Adipose tissue (tissue), 3 donors: Measurements from ENCODE around the gene ZNF396. TPM values are rescaled to one million over a fixed set of nuclear protein-coding genes. Genes with fewer than 3 reads are reported as not detected.

Source experiments
- H3K27ac ChIP-seq: one replicate; pipeline ENCODE4 v1.5.1; 2013; ENCODE audit warnings: low read depth, low read length
- WGBS, 3 donors: extraction: QIAGEN DNeasy Blood & Tissue Kit; methylation state at CpG; one replicate each; pipeline ENCODE4 v1.1.7; 2013; 5-methylcytosine and 5-hydroxymethylcytosine counted together
- polyA plus RNA-seq, 3 donors: library from polyadenylated mRNA; stranded (reverse); fragments of 200-250 nt; gene quantifications; one replicate each; pipeline ENCODE4 v1.2.3, GENCODE V29; 2013
- donor health status: healthy with polysubstance abuse.
- donor health status: Bipolar disorder and iron deficiency.
- donor health status: healthy.

Gene ZNF396
- polyA plus RNA-seq, 3 donors = 0.56 to 2.1 (median 0.61) TPM

DNA sequence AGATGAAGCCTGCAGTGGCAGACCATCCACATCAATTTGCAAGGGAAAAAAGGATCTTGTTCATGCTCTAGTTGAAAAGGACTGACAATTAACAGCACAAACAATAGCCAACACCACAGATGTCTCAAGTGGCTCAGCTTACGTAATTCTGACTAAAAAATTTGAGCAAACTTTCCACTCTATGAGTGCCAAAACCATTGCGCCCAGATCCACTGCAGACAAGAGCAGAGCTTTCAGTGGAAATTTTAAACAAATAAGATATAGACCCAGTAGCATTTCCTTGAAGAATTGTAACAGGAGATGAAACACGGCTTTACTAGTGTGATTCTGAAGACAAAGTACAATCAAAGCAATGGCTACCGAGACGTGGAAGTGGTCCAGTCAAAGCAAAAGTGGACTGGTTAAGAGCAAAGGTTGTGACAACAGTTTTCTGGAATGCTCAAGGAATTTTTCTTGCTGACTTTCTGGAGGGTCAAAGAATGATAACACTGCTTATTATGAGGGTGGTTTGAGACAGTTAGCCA is 12.0 kb upstream of the ZNF396 start:
- H3K27ac ChIP-seq = no peak overlapping the region
- WGBS, 3 donors = 33 to 41% (median 41%) methylated on average over 5 of the region's 5 CpGs

DNA sequence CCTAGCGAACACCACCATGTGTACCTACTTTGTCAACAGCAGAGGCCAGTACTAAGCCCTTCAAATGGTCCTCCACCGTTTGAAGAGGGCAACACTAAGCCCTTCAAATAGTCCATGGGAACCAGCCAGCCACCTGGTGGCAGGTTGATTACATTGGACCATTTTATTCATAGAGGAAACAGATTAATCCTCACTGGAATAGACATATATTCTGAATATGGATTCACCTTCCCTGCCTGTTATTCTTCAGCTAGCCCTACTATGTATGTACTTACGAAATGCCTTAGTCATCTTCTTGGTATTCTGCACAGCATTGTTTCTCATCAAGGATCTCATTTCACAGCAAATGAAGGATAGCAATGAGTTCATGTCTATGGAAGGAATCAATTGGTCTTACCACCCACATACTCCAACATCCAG is 10.0 kb upstream of the ZNF396 start:
- H3K27ac ChIP-seq = no peak overlapping the region
- 59 to 64% (median 63%) methylated on average over 3 of the region's 3 CpGs for WGBS, 3 donors

DNA sequence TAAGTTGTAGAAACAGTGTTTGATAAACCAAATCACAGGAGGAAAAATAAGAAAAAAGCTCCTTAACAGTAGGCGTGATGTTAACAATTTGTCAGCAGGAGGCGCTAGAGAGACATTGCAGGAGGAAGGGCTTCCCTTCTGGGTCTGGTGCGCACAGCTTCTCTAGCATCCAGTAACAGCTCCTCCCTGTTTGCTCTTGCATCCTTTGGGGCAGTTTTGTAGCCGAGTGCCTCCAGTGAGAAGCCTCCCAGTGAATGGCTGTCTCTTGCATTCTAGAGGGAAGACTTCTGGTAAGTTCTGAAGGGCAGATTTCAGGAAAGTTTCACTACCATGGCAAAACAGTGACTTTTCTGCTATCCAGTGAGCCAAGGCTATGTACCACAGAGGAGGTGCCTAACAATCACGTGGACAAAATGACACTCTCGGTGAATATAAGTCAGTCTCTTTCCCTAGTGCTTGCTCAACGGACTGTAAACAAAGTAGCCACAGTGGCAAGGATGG is 9.5 kb upstream of the ZNF396 start:
- H3K27ac ChIP-seq = no peak overlapping the region
- WGBS, 3 donors = 13 to 20% (median 18%) methylated on average over 7 of the region's 7 CpGs

DNA sequence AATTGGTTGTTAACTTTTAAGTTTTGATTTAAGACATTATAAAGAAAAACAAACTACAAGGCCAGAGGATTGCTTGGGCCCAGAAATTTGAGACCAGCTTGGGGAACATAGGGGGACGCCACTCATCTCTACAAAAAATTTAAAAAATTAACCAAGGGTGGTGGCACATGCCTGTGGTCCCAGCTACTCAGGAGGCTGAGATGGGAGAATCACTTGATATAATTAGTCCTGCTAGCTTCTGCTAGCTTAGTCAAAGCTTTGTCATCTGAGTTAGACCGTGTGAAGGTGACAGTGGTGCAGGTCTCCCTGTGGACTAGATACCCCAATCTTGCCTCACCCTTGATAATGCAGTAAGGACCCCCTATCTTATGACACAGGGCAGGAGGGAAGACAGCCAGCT is 6.0 kb upstream of the ZNF396 start:
- 88 to 93% (median 91%) methylated on average over 2 of the region's 2 CpGs for WGBS, 3 donors
- H3K27ac ChIP-seq = no peak overlapping the region

DNA sequence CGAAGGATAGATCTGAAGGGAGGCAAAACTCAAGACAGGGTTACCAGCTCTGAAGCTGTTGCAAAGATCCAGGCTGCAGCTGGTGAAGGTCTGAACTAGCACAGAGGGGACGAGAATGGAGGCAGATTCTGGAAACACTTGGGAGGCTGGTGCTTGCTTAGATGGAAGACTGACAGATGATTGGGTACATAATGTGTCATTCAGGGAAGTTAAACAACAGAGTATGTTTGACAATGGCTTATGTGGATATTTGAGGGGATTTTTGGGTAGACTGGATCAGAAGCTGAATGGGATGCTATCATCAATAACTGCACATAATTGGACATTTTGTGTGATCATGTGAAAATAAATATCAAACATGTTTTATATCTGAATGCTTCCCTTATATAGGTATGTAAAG is 2.3 kb upstream of the ZNF396 start:
- H3K27ac ChIP-seq = no peak overlapping the region
- 56 to 90% (median 78%) methylated on average over 2 of the region's 2 CpGs for WGBS, 3 donors

DNA sequence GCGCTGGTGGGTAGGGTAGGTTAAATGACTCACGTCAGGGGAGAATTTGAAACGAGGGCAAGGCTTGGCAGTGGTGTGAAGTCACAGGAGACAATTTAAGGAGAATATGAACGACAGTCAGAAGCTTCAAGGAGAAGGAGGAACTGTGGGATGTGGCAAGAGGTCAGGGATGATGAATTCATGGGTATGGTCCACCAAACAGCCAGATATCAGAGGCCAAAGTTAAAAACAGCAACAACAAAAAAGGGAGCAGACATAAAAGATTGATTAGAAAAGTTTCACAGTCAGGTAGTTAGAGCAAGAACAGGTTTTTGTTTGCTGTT is 1.4 kb upstream of the ZNF396 start:
- H3K27ac ChIP-seq = no peak overlapping the region
- WGBS, 3 donors = 44 to 54% (median 51%) methylated on average over 4 of the region's 4 CpGs

DNA sequence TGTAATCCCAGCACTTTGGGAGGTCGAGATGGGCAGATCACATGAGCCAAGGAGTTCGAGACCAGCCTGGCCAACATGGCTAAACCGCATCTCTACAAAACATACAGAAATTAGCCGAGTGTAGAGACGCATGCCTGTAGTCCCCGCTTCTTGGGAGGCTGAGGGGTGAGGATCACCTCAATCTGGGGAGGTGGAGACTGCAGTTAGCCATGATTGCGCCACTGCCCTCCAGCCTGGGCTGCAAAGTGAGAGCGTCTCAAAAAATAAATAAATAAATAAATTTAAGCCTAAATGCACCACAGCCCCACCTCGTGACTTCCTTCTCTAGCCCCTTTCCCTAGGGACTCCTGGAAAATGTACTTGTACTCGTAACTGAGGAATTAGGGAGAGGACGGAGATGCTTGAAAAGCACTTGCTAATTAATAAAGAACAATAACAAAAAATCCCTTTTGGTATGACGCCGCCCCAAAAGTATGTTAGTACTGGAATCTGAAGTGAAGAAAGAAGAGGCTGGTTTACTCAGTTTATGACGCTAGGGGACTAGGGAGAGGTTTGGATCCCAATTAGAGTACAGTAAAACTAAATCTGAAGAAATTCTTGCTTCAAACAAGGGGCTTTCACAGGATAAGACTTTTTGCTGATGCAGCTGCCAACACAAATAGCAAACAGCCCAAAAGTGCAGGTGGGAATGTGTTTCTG is 887 bp upstream of the ZNF396 start:
- no peak overlapping the region for H3K27ac ChIP-seq
- 79 to 82% (median 82%) methylated on average over 14 of the region's 14 CpGs for WGBS, 3 donors

DNA sequence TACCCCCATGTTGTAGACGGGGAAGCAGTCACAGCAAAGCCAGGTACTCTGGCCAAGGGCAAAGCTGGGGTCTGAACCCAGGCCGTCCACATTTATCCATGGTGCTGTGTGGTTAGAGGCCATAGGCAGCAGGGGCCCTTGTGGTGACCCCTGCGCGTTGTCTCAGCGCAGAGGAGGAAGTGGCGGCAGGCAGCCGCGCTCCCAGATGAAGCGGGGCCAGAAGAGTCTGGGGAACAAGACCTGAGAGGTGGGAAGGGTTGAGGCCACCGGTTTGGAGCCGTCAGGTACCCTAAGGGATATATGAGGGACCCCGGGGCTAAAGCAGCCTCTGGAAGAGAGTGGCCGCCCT is 770 bp downstream of the ZNF396 start:
- H3K27ac ChIP-seq = no peak overlapping the region
- WGBS, 3 donors = 12 to 15% (median 14%) methylated on average over 13 of the region's 13 CpGs

DNA sequence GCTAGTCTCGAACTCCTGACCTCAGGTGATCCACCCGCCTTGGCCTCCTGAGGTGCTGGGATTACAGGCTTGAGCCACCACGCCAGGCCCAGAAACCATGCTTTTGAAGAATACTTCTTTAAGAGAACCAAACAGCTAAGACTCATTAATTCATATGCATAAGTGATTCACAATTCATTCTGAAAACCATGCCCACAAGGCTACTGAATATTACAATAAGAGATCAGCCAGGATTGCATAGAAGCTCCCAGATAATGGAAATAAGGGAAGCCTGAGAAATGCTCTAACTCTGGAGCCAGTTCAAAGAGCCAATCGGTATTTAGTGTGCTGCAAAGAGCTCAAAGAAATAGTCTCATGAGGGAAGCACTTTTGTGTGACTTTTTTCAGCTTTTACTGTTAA is 2.4 kb downstream of the ZNF396 start:
- WGBS, 3 donors = 89 to 93% (median 93%) methylated on average over 4 of the region's 4 CpGs
- no peak overlapping the region for H3K27ac ChIP-seq

DNA sequence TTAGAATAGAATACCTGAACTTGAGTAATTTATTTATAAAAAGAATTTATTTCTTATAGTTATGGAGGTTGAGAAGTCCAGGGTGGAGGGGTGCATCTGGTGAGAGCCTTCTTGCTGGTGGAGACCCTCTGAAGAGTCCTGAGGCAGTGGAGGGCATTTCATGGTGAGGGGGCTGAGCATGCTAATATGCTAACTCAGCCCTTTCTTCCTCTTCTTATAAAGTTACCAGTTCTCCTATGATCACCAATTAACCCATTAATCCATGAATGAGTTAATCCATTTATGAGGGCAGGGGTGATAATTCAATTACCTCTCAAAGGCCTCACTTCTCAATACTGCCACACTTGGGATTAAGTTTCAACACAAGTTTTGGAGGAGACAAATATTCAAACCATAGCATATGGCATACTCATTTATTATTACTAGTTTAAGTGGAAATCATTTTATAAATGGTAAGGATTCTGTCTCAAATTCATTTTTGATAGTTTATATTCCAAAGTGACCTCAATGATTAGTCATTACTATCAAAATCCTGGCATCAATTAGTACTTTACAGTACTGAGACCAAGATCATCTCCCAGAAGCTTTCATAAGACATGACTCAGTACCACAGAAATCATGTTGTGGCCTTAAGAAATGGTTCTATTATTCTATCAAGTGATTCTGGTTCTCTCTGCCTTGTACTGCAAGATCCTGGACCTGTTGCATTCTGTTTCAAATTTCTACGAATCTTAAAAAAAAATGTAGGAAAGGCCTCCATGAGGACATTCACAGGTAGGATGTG is 5.5 kb downstream of the ZNF396 start:
- WGBS, 3 donors = 84 to 100% (median 98%) methylated on average over 1 of the region's 1 CpG
- H3K27ac ChIP-seq = no peak overlapping the region

DNA sequence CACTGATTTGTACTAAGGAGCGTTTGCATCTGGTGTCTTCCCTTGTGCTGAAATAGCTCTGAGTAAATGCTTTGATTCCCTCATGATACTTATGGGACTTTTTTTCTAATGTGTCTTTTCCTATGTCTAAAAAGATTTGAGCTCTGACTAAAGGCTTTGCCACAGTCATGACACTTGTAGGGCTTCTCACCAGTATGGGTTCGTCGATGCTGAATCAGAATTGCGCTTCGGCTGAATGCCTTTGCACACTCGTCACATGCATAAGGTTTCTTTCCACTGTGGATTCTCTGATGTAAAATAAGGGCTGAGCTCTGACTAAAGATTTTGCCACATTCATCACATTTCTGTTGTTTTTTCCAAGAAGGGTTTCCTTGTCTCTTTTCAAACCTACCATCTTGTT is 8.0 kb downstream of the ZNF396 start:
- no peak overlapping the region for H3K27ac ChIP-seq
- 93 to 96% (median 94%) methylated on average over 6 of the region's 6 CpGs for WGBS, 3 donors

DNA sequence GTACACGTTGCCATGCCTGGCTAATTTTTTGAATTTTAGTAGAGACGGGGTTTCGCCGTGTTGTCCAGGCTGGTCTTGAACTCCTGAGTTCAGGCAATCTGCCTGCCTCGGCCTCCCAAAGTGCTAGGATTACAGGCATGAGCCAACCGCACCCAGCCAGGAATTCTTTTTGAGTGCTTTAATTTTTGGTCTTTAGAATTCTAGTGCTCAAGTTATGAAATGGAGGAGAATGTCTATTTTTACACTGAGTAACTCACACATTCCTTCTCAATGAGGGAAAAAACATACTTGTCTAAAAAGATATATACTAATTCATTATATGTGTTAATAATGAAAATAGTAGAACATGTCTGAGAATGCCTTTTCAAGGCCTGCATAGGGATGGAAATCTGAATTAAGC is 8.5 kb downstream of the ZNF396 start:
- 94 to 97% (median 96%) methylated on average over 6 of the region's 6 CpGs for WGBS, 3 donors
- H3K27ac ChIP-seq = no peak overlapping the region

DNA sequence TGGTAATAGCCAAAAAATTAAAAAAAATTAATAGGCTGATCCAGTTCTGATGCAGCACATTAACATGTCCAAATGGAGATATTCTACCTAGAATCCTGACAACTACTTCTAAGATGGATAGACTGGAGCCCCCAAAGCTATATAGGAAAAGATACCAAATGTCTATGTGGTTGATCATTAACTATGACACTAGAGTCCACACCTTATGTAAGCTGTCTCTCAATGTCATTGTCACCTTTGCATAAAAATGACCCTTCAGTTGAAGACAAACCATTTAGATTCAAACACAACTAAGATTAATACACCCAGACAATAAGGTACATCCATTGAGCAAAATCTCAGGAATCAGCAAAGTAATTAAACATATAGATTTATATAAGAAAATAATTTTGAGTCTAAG is 14.6 kb downstream of the ZNF396 start:
- H3K27ac ChIP-seq = no peak overlapping the region

DNA sequence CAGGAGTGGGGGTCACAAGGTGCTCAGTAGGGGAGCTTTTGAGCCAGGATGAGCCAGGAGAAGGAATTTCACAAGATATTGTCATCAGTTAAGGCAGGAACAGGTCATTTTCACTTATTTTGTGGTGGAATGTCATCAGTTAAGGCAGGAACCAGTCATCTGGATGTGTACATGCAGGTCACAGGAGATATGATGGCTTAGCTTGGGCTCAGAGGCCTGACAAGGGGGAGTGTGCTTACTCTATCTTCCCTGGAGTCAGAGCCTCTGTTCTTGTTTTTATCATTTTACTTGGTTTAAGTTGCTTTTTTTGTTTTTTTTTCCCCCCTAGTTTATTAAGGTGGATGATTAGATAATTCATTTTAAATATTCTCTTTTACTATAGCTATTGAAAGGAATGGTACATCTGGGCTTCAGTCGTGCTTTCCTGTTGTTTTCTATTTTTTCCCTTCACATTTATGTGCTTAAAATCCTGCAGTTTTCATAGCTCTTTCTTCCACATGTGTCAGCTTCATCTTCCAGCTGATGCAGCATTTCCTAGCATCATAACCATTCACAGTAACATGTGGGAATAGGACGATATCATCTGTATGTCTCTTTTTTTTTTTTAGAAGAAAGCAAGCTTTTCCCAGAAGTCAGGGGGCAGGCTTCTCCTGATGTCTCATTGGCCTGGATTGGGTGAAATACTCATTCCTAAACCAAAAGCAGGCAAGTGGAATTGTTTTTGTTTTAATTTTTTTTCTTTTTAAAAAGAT is 15.4 kb downstream of the ZNF396 start:
- 61 to 76% (median 63%) methylated on average over 2 of the region's 2 CpGs for WGBS, 3 donors
- no peak overlapping the region for H3K27ac ChIP-seq

DNA sequence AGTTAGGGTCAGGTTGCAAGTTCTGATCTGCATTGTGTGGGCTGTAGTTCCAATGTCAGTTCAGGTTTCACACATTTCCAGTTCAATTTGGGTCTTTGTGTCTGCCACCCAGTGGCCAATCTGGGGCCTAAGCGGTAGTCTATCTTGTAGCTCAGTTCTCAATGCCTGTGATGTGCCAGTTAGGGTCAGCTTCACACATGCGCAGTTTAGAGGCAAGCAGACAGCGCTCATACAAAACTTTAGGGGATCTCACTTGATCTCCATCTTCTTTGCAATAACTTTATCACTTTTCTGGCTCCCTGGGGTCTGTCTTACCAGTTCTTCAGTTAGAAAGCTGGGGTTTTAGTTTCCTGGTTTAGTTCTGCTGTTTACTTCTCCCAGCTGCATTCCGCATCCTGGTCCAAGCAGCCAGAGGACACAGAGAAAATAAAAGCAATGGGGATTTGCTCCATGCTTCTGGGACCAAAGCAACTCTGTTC is 22.0 kb downstream of the ZNF396 start:
- WGBS, 3 donors = 22 to 24% (median 24%) methylated on average over 4 of the region's 4 CpGs
- no peak overlapping the region for H3K27ac ChIP-seq

DNA sequence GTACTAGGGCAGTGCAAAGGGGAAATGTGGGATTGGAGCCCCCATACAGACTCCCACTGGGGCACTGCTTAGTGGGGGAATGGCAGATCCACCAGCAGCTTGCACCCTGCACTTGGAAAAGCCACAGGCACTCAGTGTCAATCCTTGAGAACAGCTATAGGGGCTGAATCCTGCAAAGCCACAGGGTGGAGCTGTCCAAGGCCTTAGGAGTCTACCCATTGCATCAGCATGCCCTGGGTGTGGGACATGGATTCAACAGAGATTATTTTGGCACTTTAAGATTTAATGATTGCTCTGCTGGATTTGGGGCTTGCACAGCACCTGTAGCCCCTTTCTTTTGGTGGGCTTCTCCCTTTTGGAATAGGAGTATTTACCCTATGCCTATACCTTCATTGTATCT is 24.4 kb downstream of the ZNF396 start:
- H3K27ac ChIP-seq = no peak overlapping the region

DNA sequence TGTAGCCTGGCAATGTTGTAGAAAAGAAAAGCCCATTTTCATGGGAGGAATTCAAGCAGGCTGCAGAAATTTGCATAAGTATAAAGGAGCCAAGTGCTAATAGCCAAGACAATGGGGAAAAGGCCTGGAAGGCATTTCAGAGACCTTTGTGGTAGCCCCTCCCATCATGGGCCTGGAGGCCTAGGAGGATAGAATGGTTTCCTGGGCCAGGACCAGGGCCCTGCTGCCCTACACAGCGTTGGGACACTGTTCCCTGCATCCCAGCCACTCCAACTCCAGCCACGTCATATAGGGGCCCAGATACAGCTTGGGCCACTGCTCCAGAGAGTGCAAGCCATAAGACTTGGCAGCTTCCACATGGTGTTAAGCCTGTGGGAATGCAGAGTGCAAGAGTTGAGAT is 24.9 kb downstream of the ZNF396 start:
- H3K27ac ChIP-seq = no peak overlapping the region
- 91 to 94% (median 93%) methylated on average over 2 of the region's 2 CpGs for WGBS, 3 donors

DNA sequence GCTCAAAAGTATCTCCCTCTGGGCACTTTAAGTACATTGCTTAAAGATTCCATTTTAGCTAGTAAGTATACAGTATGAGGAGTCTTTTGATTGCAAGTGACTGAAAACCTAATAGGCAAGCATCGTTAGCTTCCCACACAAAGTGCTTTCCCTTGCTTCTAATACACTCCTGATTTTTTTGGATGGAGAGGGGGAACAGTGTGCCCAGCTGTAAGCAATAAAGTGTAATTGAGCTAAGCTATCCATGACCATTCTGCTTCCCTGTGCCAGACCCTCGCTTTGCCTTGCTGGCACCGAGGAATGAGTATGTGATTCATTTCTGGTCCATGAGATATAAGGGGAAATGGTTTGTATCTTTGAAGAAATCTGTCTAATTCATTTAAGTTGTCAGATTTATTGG is 29.1 kb downstream of the ZNF396 start:
- WGBS, 3 donors = 85 to 92% (median 88%) methylated on average over 3 of the region's 3 CpGs
- H3K27ac ChIP-seq = no peak overlapping the region

DNA sequence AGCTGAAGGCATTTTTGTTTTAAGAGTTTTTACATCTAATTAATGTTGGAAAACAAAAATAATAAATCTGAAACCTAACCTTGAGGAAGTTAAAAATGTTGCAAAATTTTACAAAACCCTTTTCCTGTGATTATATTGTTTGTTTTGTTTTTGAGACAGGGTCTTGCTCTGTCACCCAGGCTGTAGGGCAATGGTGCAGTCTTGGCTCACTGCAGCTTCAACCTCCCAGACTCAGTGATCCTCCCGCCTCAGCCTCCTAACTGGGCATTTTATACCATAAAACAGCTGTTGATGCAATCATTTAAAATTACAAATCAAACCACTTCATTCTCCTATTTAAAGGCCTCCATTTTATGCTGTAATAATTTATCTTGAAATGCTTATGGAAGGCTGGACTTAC is 31.2 kb downstream of the ZNF396 start:
- H3K27ac ChIP-seq = no peak overlapping the region

More for the DNA sequence above, 31.2 kb downstream of the ZNF396 start:
- 81 to 92% (median 84%) methylated on average over 1 of the region's 1 CpG for WGBS, 3 donors
